ENCODE measurements around the gene DDX52.

GRCh38 chr17:37604556-37604955 lies 38.7 kb downstream of the DDX52 start:
- no peak for TF ChIP-seq CTCF (IDR thresholded peaks at IDR 0.05)
- no peak for TF ChIP-seq POLR2A (IDR thresholded peaks at IDR 0.05)
